Fibroblast of lung (primary cell): ENCODE data around the gene ADD3. TPM values are rescaled to one million over a fixed set of nuclear protein-coding genes. Genes with fewer than 3 reads are reported as not detected.

Source experiments
- DNase-seq, 2 donors: peaks; one replicate each; pipeline versions ENCODE4 v3.0.0 to v3.0.0-alpha.2; 2010; ENCODE audit warnings: low read depth in 2 of 2
- H2AFZ ChIP-seq: 2 replicates; pipeline ENCODE4 v1.5.1; 2012; ENCODE audit warnings: low read length, control low read depth, inconsistent platforms
- H3K27ac ChIP-seq: 2 replicates; pipeline ENCODE4 v1.5.1; 2011; ENCODE audit warnings: low read length, control low read depth; ENCODE audit not compliant: insufficient read depth
- H3K27me3 ChIP-seq: 2 replicates; pipeline ENCODE4 v1.5.1; 2011; ENCODE audit warnings: mild to moderate bottlenecking, low read length; ENCODE audit not compliant: control insufficient read depth, insufficient read depth
- H3K36me3 ChIP-seq: 2 replicates; pipeline ENCODE4 v1.5.1; 2011; ENCODE audit warnings: low read length; ENCODE audit not compliant: control insufficient read depth, insufficient read depth
- H3K4me1 ChIP-seq: 2 replicates; pipeline ENCODE4 v1.5.1; 2011; ENCODE audit warnings: low read length; ENCODE audit not compliant: control insufficient read depth, insufficient read depth; ENCODE audit errors: extremely low read depth
- H3K4me2 ChIP-seq: 2 replicates; pipeline ENCODE4 v1.5.1; 2011; ENCODE audit warnings: low read length, control low read depth; ENCODE audit not compliant: insufficient read depth; ENCODE audit errors: extremely low read depth
- H3K4me3 ChIP-seq, 4 experiments: fragments of 200-600 bp in 1 of 4; sonication (generic) in 1 of 4; replicated peaks in 1 of 4; 2 replicates each; pipeline ENCODE4 v1.5.1; 2011 to 2016; ENCODE audit warnings: low read length in 4 of 4, low read depth in 3 of 4, mild to moderate bottlenecking in 3 of 4, control low read depth in 2 of 4, inconsistent platforms in 1 of 4, mixed read lengths in 1 of 4; ENCODE audit not compliant: insufficient read depth in 1 of 4; ENCODE audit errors: control extremely low read depth in 1 of 4
- H3K79me2 ChIP-seq: 2 replicates; pipeline ENCODE4 v1.5.1; 2012; ENCODE audit warnings: mild to moderate bottlenecking, low read length, inconsistent platforms; ENCODE audit not compliant: control insufficient read depth, insufficient read depth
- H3K9ac ChIP-seq: 2 replicates; pipeline ENCODE4 v1.5.1; 2011; ENCODE audit warnings: mild to moderate bottlenecking, low read length, control low read depth; ENCODE audit not compliant: insufficient read depth
- H3K9me3 ChIP-seq: 2 replicates; pipeline ENCODE4 v1.5.1; 2012; ENCODE audit warnings: low read depth, low read length; ENCODE audit not compliant: control insufficient read depth, insufficient read depth
- H4K20me1 ChIP-seq: 2 replicates; pipeline ENCODE4 v1.5.1; 2011; ENCODE audit warnings: low read length; ENCODE audit not compliant: control insufficient read depth, insufficient read depth; ENCODE audit errors: extremely low read depth
- EZH2 ChIP-seq: IDR thresholded peaks from 2 replicates; pipeline ENCODE4 v1.5.1; 2012; ENCODE audit warnings: low read length, control low read depth, mild to moderate bottlenecking; ENCODE audit errors: missing control alignments
- polyA plus RNA-seq, 2 donors: library from polyadenylated mRNA; depleted of rRNA in 1 of 2; stranded (reverse) in 1 of 2; unstranded in 1 of 2; fragments of >200 nt; gene quantifications; 2 replicates each; pipeline ENCODE4 v1.2.1, GENCODE V29; 2011 to 2012; ENCODE audit warnings: missing spikeins in 1 of 2
- total RNA-seq: library from RNA; depleted of rRNA; stranded (reverse); fragments of >200 nt; gene quantifications from 2 replicates; pipeline ENCODE4 v1.2.1, GENCODE V29; 2014
- TF ChIP-seq, protein P1 (sequence below), 2 donors: IDR thresholded peaks in 1 of 2; conservative IDR thresholded peaks in 1 of 2; 1 replicate in 1 of 2; 2 replicates in 1 of 2; pipeline ENCODE4 v1.5.1; 2011 to 2012; ENCODE audit warnings: low read length in 2 of 2, control low read depth in 1 of 2, inconsistent platforms in 1 of 2, low read depth in 1 of 2, mild to moderate bottlenecking in 1 of 2

The ADD3 gene
- total and polyA plus RNA-seq, 2 donors (not counting 1 experiment from before 2014, with no cell fraction given): 93.0 to 416 TPM

DNA sequence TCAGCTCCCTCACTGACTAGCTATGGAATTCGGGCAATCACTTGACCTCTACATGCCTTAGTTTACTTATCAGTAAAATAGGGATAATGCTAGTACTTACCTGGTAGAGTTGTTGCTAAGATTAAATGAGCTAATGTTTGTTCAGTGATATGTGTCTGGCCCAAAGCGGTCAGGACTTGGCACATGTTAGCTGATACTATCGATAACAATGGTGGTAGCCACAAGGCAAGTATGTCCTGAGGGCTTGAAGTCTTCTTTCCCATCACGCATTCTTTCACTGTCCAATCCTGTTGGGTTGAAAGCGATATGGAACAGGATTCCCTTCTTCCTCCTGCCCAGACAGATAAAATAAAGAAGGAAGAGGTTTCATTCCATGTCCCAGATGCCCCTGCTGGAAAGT lies 174.1 kb downstream of the ADD3 start:
- Histone ChIP-seq H3K4me3 (no peak overlapping the region), H3K9me3 (no peaks in the 10 kb centered on the region), H3K27me3 (no peaks in the 10 kb centered on the region), H3K36me3 (no peaks in the 10 kb centered on the region), H3K79me2 (no peaks in the 10 kb centered on the region), H3K4me1 (no peaks in the 10 kb centered on the region), H4K20me1 (no peaks in the 10 kb centered on the region), H2AFZ (no peak overlapping the region), H3K27ac (no peak overlapping the region), H3K9ac (no peak overlapping the region), H3K4me2 (no peak overlapping the region)
- DNase-seq: no peak
- no peak for TF ChIP-seq EZH2
- TF ChIP-seq, protein P1, sequence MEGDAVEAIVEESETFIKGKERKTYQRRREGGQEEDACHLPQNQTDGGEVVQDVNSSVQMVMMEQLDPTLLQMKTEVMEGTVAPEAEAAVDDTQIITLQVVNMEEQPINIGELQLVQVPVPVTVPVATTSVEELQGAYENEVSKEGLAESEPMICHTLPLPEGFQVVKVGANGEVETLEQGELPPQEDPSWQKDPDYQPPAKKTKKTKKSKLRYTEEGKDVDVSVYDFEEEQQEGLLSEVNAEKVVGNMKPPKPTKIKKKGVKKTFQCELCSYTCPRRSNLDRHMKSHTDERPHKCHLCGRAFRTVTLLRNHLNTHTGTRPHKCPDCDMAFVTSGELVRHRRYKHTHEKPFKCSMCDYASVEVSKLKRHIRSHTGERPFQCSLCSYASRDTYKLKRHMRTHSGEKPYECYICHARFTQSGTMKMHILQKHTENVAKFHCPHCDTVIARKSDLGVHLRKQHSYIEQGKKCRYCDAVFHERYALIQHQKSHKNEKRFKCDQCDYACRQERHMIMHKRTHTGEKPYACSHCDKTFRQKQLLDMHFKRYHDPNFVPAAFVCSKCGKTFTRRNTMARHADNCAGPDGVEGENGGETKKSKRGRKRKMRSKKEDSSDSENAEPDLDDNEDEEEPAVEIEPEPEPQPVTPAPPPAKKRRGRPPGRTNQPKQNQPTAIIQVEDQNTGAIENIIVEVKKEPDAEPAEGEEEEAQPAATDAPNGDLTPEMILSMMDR (conservative IDR thresholded peaks at IDR 0.05 in 1 of 2, IDR thresholded peaks at IDR 0.05 in 1 of 2; ENCODE audit: low read depth in 1 of 2, low read length in 2 of 2): no peak

DNA sequence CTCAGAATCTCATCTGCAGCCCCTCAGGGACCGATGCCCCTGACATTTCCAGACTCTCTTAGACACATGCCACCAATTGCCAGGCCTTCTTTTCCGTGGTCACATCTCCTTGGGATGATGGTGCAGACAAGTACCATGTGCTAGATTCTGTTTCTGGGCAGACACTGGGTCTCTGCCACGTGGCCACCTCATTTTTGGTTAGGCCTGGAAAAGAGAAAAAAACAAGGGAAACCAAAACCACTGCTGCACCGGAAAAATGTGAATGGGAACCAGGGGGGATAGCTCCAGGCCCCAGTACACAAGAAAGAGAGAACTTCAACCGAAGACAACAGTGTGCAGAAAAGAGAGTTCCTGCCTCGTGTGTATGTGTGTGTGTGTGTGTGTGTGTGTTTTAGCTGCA lies 176.6 kb downstream of the ADD3 start:
- Histone ChIP-seq H3K27me3 (no peaks in the 10 kb centered on the region), H3K4me3 (no peak overlapping the region), H3K27ac (no peak overlapping the region), H3K79me2 (no peaks in the 10 kb centered on the region), H2AFZ (no peak overlapping the region), H3K9me3 (no peaks in the 10 kb centered on the region), H3K4me1 (no peaks in the 10 kb centered on the region), H3K36me3 (no peaks in the 10 kb centered on the region), H3K9ac (no peak overlapping the region), H3K4me2 (no peak overlapping the region), H4K20me1 (no peaks in the 10 kb centered on the region)
- no peak for TF ChIP-seq EZH2
- TF ChIP-seq, protein P1 (conservative IDR thresholded peaks at IDR 0.05 in 1 of 2, IDR thresholded peaks at IDR 0.05 in 1 of 2; ENCODE audit: low read depth in 1 of 2, low read length in 2 of 2): no peak
- DNase-seq: no peak

Other genes starting within 250 kb of the ADD3 start
- gene XPNPEP1, start 84.5 kb upstream of the ADD3 start, total RNA-seq: 86.5 and 93.5 TPM in 2 replicates
- 119 and 135 TPM in 2 replicates for gene XPNPEP1, start 84.5 kb upstream of the ADD3 start, polyA plus RNA-seq
- gene MXI1, start 199.6 kb downstream of the ADD3 start, total RNA-seq: 40.1 and 52.4 TPM in 2 replicates
- 7.5 and 18.7 TPM in 2 replicates for gene MXI1, start 199.6 kb downstream of the ADD3 start, polyA plus RNA-seq